ENCODE data around the gene ZIC5. TPM values are rescaled to one million over a fixed set of nuclear protein-coding genes. Genes with fewer than 3 reads are reported as not detected.

ZIC5 gene
- total and polyA plus RNA-seq, 4 experiments from 2014 or later = not detected

- H3K36me3 ChIP-seq (ENCODE audit: insufficient read depth, low read length) = no peaks in the 10 kb centered on the region
- peaks cover 56 to 58% of the 10 kb centered on the region in 2 donors for H3K27me3 Mint-ChIP-seq
- peaks cover 0 to 50% (median 29%) of the 10 kb centered on the region in 8 donors for H3K9me3 Mint-ChIP-seq
- H3K4me1 Mint-ChIP-seq = peaks cover 4 to 35% (median 16%) of the 10 kb centered on the region in 4 donors
- no peak overlapping the region for H3K4me3 Mint-ChIP-seq
- POLR2A ChIA-PET (ENCODE audit: partially characterized antibody) = interaction anchor here (0.6 to 2.5 kb wide), 3 partner anchors 10 to 17 kb away, joined by 4 to 9 read pairs (median 8); no protein-coding TSS in a partner anchor
- no peak overlapping the region for H3K4me3 ChIP-seq (ENCODE audit: low read length in 2 of 2)
- intact Hi-C loops (cut with micrococcal nuclease) = loop anchor here (5.0 kb wide), 1 partner anchor 323 kb away; no protein-coding TSS in a partner anchor
- H3K27ac ChIP-seq (ENCODE audit: low read depth, low read length) = no peak overlapping the region
- peaks cover 78% of the 10 kb centered on the region for H3K27me3 ChIP-seq (ENCODE audit: insufficient read depth, low read length)
- peaks cover 37% of the 10 kb centered on the region for H3K4me1 ChIP-seq (ENCODE audit: insufficient read depth, low read length)
- peak in 4 of 5 donors; percentile 44 to 60 (median 55) for DNase-seq
- no peaks in the 10 kb centered on the region for H3K9me3 ChIP-seq (ENCODE audit: control insufficient read depth in 1 of 2, low read length in 2 of 2)
- H3K27ac Mint-ChIP-seq = peak overlapping the region in 1 of 7 donors; percentile 90
- H3K36me3 Mint-ChIP-seq = peaks cover 0 to 5% of the 10 kb centered on the region in 2 donors
- CTCF ChIA-PET (ENCODE audit: partially characterized antibody) = no interaction called here
Observed at GRCh38 chr13:99980201-99980823, 8.7 kb upstream of the ZIC5 start.

- Histone ChIP-seq H3K9me3 (ENCODE audit: control insufficient read depth in 1 of 2, low read length in 2 of 2) (no peaks in the 10 kb centered on the region), H3K36me3 (ENCODE audit: insufficient read depth, low read length) (no peaks in the 10 kb centered on the region), H3K27me3 (ENCODE audit: insufficient read depth, low read length) (peaks cover 79% of the 10 kb centered on the region), H3K4me1 (ENCODE audit: insufficient read depth, low read length) (peaks cover 37% of the 10 kb centered on the region), H3K27ac (ENCODE audit: low read depth, low read length) (no peak overlapping the region), H3K4me3 (ENCODE audit: low read length in 2 of 2) (no peak overlapping the region)
- Mint-ChIP-seq H3K4me3 (peak overlapping the region in 5 of 8 donors; percentile 13 to 68 (median 34)), H3K36me3 (peaks cover 0 to 5% of the 10 kb centered on the region in 2 donors), H3K4me1 (peaks cover 4 to 35% (median 16%) of the 10 kb centered on the region in 4 donors), H3K9me3 (peaks cover 0 to 57% (median 31%) of the 10 kb centered on the region in 8 donors), H3K27me3 (peaks cover 58 to 60% of the 10 kb centered on the region in 2 donors), H3K27ac (peak overlapping the region in 3 of 7 donors; percentile 23 to 90 (median 35))
- CTCF ChIA-PET (ENCODE audit: partially characterized antibody) = no interaction called here
- intact Hi-C loops (cut with micrococcal nuclease) = loop anchor here (5.0 kb wide), 1 partner anchor 322 kb away; no protein-coding TSS in a partner anchor
- peak in 1 of 5 donors; percentile 34 for DNase-seq
- POLR2A ChIA-PET (ENCODE audit: partially characterized antibody) = interaction anchor here (1.8 kb wide), 1 partner anchor 9 kb away, joined by 8 read pairs; no protein-coding TSS in a partner anchor
Observed at GRCh38 chr13:99979453-99980200, 8.1 kb upstream of the ZIC5 start.

GRCh38 chr13:99978799-99979452 lies 7.4 kb upstream of the ZIC5 start:
- H3K36me3 ChIP-seq (ENCODE audit: insufficient read depth, low read length) = no peaks in the 10 kb centered on the region
- H3K4me1 ChIP-seq (ENCODE audit: insufficient read depth, low read length) = peaks cover 37% of the 10 kb centered on the region
- ChIA-PET CTCF (ENCODE audit: partially characterized antibody) (no interaction called here), POLR2A (ENCODE audit: partially characterized antibody) (interaction anchor here (1.2 to 1.8 kb wide), 2 partner anchors 9 to 10 kb away, joined by 4 to 8 read pairs; no protein-coding TSS in a partner anchor)
- peak in 1 of 5 donors; percentile 19 for DNase-seq
- no peaks in the 10 kb centered on the region for H3K9me3 ChIP-seq (ENCODE audit: control insufficient read depth in 1 of 2, low read length in 2 of 2)
- Mint-ChIP-seq H3K36me3 (peaks cover 0 to 2% of the 10 kb centered on the region in 2 donors), H3K27ac (peak overlapping the region in 3 of 7 donors; percentile 61 to 90 (median 86)), H3K27me3 (peaks cover 57 to 60% of the 10 kb centered on the region in 2 donors), H3K4me3 (peak overlapping the region in 7 of 8 donors; percentile 10 to 68 (median 43)), H3K9me3 (peaks cover 0 to 57% (median 30%) of the 10 kb centered on the region in 8 donors), H3K4me1 (peaks cover 1 to 42% (median 14%) of the 10 kb centered on the region in 4 donors)
- peaks cover 79% of the 10 kb centered on the region for H3K27me3 ChIP-seq (ENCODE audit: insufficient read depth, low read length)
- intact Hi-C loops (cut with micrococcal nuclease) = no loop called here
- no peak overlapping the region for H3K27ac ChIP-seq (ENCODE audit: low read depth, low read length)
- H3K4me3 ChIP-seq (ENCODE audit: low read length in 2 of 2) = no peak overlapping the region

GRCh38 chr13:99977912-99978798 lies 6.6 kb upstream of the ZIC5 start:
- Mint-ChIP-seq H3K27ac (peak overlapping the region in 3 of 7 donors; percentile 61 to 90 (median 86)), H3K4me1 (peaks cover 1 to 42% (median 11%) of the 10 kb centered on the region in 4 donors), H3K4me3 (peak overlapping the region in 6 of 8 donors; percentile 26 to 68 (median 50)), H3K27me3 (peaks cover 57 to 60% of the 10 kb centered on the region in 2 donors), H3K9me3 (peaks cover 0 to 57% (median 32%) of the 10 kb centered on the region in 8 donors), H3K36me3 (peaks cover 2 to 3% of the 10 kb centered on the region in 2 donors)
- Histone ChIP-seq H3K27me3 (ENCODE audit: insufficient read depth, low read length) (peaks cover 79% of the 10 kb centered on the region), H3K36me3 (ENCODE audit: insufficient read depth, low read length) (no peaks in the 10 kb centered on the region), H3K4me3 (ENCODE audit: low read length in 2 of 2) (no peak overlapping the region), H3K4me1 (ENCODE audit: insufficient read depth, low read length) (peaks cover 37% of the 10 kb centered on the region), H3K27ac (ENCODE audit: low read depth, low read length) (no peak overlapping the region), H3K9me3 (ENCODE audit: control insufficient read depth in 1 of 2, low read length in 2 of 2) (no peaks in the 10 kb centered on the region)
- peak in 1 of 5 donors; percentile 13 for DNase-seq
- CTCF ChIA-PET (ENCODE audit: partially characterized antibody) = interaction anchor here (0.7 kb wide), 2 partner anchors 345 to 696 kb away, joined by 3 to 6 read pairs; partner anchors contain the start of gene TMTC4
- intact Hi-C loops (cut with micrococcal nuclease) = loop anchor here (2.0 kb wide), 1 partner anchor 15 kb away; no protein-coding TSS in a partner anchor
- POLR2A ChIA-PET (ENCODE audit: partially characterized antibody) = interaction anchor here (1.0 to 1.5 kb wide), 3 partner anchors 9 to 15 kb away, joined by 4 to 6 read pairs (median 4); no protein-coding TSS in a partner anchor

DNA sequence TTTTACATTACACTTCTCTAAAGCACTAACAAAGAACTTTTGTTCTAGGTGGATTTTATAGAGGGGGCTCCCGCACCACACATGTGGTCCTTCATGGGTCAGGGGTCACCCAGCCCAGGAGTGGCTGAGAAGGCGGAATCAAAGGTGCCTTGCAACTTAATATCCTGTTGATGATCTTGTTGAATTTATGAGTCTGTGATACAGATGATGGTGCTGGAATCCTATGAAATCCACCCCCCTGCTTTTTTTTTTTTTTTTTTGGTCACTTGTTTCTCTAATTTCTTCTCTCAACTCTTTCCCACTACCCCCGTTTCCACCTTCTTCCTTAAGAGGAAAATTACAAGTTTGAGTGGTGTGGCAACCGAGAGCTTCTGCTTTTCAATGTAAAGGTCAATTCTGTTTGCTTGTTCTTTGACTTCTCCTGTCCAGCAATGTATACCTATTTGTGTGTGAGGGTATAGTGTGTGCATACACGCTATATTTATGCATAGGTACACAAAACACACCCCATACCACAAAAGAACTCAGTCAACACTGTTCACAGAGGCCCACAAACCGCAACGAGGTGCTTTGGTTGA lies 5.9 kb upstream of the ZIC5 start:
- ChIA-PET CTCF (ENCODE audit: partially characterized antibody) (no interaction called here), POLR2A (ENCODE audit: partially characterized antibody) (interaction anchor here (1.0 to 1.5 kb wide), 3 partner anchors 9 to 15 kb away, joined by 4 to 6 read pairs (median 4); no protein-coding TSS in a partner anchor)
- Mint-ChIP-seq H3K9me3 (peaks cover 0 to 56% (median 34%) of the 10 kb centered on the region in 8 donors), H3K27ac (peak overlapping the region in 2 of 7 donors; percentile 55 to 90), H3K27me3 (peaks cover 57 to 60% of the 10 kb centered on the region in 2 donors), H3K4me3 (peak overlapping the region in 2 of 8 donors; percentile 48 to 67), H3K36me3 (peaks cover 5% of the 10 kb centered on the region in 2 donors), H3K4me1 (peaks cover 1 to 39% (median 7%) of the 10 kb centered on the region in 4 donors)
- Histone ChIP-seq H3K9me3 (ENCODE audit: control insufficient read depth in 1 of 2, low read length in 2 of 2) (no peaks in the 10 kb centered on the region), H3K27me3 (ENCODE audit: insufficient read depth, low read length) (peaks cover 79% of the 10 kb centered on the region), H3K36me3 (ENCODE audit: insufficient read depth, low read length) (no peaks in the 10 kb centered on the region), H3K27ac (ENCODE audit: low read depth, low read length) (no peak overlapping the region), H3K4me3 (ENCODE audit: low read length in 2 of 2) (no peak overlapping the region), H3K4me1 (ENCODE audit: insufficient read depth, low read length) (peaks cover 30% of the 10 kb centered on the region)
- peak in 1 of 5 donors; percentile 12 for DNase-seq
- intact Hi-C loops (cut with micrococcal nuclease) = loop anchor here (2.0 kb wide), 1 partner anchor 15 kb away; no protein-coding TSS in a partner anchor

Measured in CD4-positive, alpha-beta memory T cell (primary cell).